PC-3 (cell line): Measurements from ENCODE around the gene GRIN2C. TPM values are rescaled to one million over a fixed set of nuclear protein-coding genes. Genes with fewer than 3 reads are reported as not detected.

ENCODE experiments used
- ATAC-seq: fragments of 200-7000 bp; cut with Tn5 transposase; 2 replicates; pipeline ENCODE4 v1.9.1; 2020; ENCODE audit warnings: mild to moderate bottlenecking, moderate library complexity
- BruUV-seq: library from RNA; stranded (reverse); fragments of 400-500 nt; replicated peaks from 2 replicates; lab custom pipeline; 2021; lab: Mats Ljungman, UMichigan
- CTCF ChIA-PET: fragments of 300-600 bp; sonication (Branson Sonifier 250); formaldehyde crosslinking; loops from one replicate; lab custom pipeline; 2022; ENCODE audit warnings: antibody characterized with exemption; lab: Charles Lee
- POLR2A ChIA-PET: fragments of 300-600 bp; sonication (Branson Sonifier 250); formaldehyde crosslinking; loops from one replicate; lab custom pipeline; 2022; ENCODE audit warnings: antibody characterized with exemption; ENCODE audit not compliant: unreplicated experiment; lab: Charles Lee
- DNase-seq: peaks from one replicate; pipeline ENCODE4 v3.0.0-alpha.2; 2015
- H2AFZ ChIP-seq: fragments of 300-600 bp; sonication (generic); 2 replicates; pipeline ENCODE4 v1.6.0; 2016; ENCODE audit warnings: antibody characterized with exemption, low read length
- H3F3A ChIP-seq: fragments of 300-600 bp; sonication (generic); one replicate; pipeline ENCODE4 v1.6.0; 2017; ENCODE audit warnings: antibody characterized with exemption, low read length, control low read depth, mild to moderate bottlenecking; ENCODE audit not compliant: unreplicated experiment
- H3K27ac ChIP-seq: fragments of 300-600 bp; sonication (generic); 2 replicates; pipeline ENCODE4 v1.5.1; 2016; ENCODE audit warnings: mild to moderate bottlenecking, low read length
- H3K27me3 ChIP-seq: fragments of 300-600 bp; sonication (generic); 2 replicates; pipeline ENCODE4 v1.6.1; 2016; ENCODE audit warnings: low read length, mixed read lengths
- H3K36me3 ChIP-seq: fragments of 300-600 bp; sonication (generic); 2 replicates; pipeline ENCODE4 v1.6.1; 2016; ENCODE audit warnings: low read depth, mixed run types, low read length, mixed read lengths
- H3K4me1 ChIP-seq: fragments of 300-600 bp; sonication (generic); 2 replicates; pipeline ENCODE4 v1.5.1; 2016; ENCODE audit warnings: low read length; ENCODE audit not compliant: insufficient read depth
- H3K4me2 ChIP-seq: fragments of 300-600 bp; sonication (generic); 2 replicates; pipeline ENCODE4 v1.6.0; 2016; ENCODE audit warnings: low read length
- H3K4me3 ChIP-seq: fragments of 300-600 bp; sonication (generic); 2 replicates; pipeline ENCODE4 v1.5.1; 2016; ENCODE audit warnings: mild to moderate bottlenecking, low read length, mixed read lengths
- H3K79me2 ChIP-seq: fragments of 300-600 bp; sonication (generic); 2 replicates; pipeline ENCODE4 v1.6.1; 2017; ENCODE audit warnings: low read length, mixed read lengths
- H3K9ac ChIP-seq: fragments of 300-600 bp; sonication (generic); 2 replicates; pipeline ENCODE4 v1.6.0; 2016; ENCODE audit warnings: mild to moderate bottlenecking, low read length
- H3K9me2 ChIP-seq: fragments of 300-600 bp; sonication (generic); replicated peaks from 2 replicates; pipeline ENCODE4 v1.6.1; 2016; ENCODE audit warnings: mixed run types, low read length, mixed read lengths
- H3K9me3 ChIP-seq: fragments of 300-600 bp; sonication (generic); 2 replicates; pipeline ENCODE4 v1.6.1; 2016; ENCODE audit warnings: low read length, mixed read lengths
- H4K20me1 ChIP-seq: fragments of 300-600 bp; sonication (generic); 2 replicates; pipeline ENCODE4 v1.6.1; 2016; ENCODE audit warnings: low read length, mixed read lengths
- EZH2 ChIP-seq: fragments of 300-600 bp; sonication (generic); IDR thresholded peaks from one replicate; pipeline ENCODE4 v1.6.1; 2017; ENCODE audit warnings: antibody characterized with exemption, mild to moderate bottlenecking, low read length; ENCODE audit not compliant: unreplicated experiment
- EZH2phosphoT487 ChIP-seq: fragments of 300-600 bp; sonication (generic); IDR thresholded peaks from 2 replicates; pipeline ENCODE4 v1.6.1; 2018; ENCODE audit warnings: mild to moderate bottlenecking, antibody characterized with exemption, low read length, borderline replicate concordance
- intact Hi-C: fragments of 100-400 bp; cut with micrococcal nuclease; formaldehyde crosslinking; loops from 2 replicates; pipeline ENCODE4 v1.9.0; 2023
- total RNA-seq: library from RNA; depleted of rRNA; stranded (reverse); fragments of >200 nt; gene quantifications from 2 replicates; pipeline ENCODE4 v1.2.3, GENCODE V29; 2014
- TF ChIP-seq, protein P1 (sequence below): fragments of 300-600 bp; sonication (generic); conservative IDR thresholded peaks from 2 replicates; pipeline ENCODE4 v1.5.1; 2017; ENCODE audit warnings: antibody characterized with exemption, low read depth, mild to moderate bottlenecking, low read length

GRIN2C gene
- total RNA-seq, 1 experiment from 2014 or later: 0.04 TPM

GRCh38 chr17:74864297-74864865, 4.7 kb upstream of the GRIN2C start:
- no peak overlapping the region for H3K9ac ChIP-seq
- H4K20me1 ChIP-seq: no peaks in the 10 kb centered on the region
- BruUV-seq: no TSS peak
- no peak overlapping the region for H3K27ac ChIP-seq
- peaks cover 27% of the 10 kb centered on the region for H3K27me3 ChIP-seq
- H3K4me3 ChIP-seq: no peak overlapping the region
- intact Hi-C loops: no loop called here
- no peaks in the 10 kb centered on the region for H3K9me2 ChIP-seq
- no peaks in the 10 kb centered on the region for H3F3A ChIP-seq
- no peak overlapping the region for H2AFZ ChIP-seq
- ATAC-seq (no peak), DNase-seq (no peak)
- CTCF ChIA-PET: interaction anchor here (1.0 kb wide), 1 partner anchor 9 kb away, joined by 3 read pairs; the partner anchor contains the start of gene FDXR
- no peaks in the 10 kb centered on the region for H3K79me2 ChIP-seq
- POLR2A ChIA-PET: no interaction called here
- TF ChIP-seq, protein P1, sequence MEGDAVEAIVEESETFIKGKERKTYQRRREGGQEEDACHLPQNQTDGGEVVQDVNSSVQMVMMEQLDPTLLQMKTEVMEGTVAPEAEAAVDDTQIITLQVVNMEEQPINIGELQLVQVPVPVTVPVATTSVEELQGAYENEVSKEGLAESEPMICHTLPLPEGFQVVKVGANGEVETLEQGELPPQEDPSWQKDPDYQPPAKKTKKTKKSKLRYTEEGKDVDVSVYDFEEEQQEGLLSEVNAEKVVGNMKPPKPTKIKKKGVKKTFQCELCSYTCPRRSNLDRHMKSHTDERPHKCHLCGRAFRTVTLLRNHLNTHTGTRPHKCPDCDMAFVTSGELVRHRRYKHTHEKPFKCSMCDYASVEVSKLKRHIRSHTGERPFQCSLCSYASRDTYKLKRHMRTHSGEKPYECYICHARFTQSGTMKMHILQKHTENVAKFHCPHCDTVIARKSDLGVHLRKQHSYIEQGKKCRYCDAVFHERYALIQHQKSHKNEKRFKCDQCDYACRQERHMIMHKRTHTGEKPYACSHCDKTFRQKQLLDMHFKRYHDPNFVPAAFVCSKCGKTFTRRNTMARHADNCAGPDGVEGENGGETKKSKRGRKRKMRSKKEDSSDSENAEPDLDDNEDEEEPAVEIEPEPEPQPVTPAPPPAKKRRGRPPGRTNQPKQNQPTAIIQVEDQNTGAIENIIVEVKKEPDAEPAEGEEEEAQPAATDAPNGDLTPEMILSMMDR: no peak
- TF ChIP-seq EZH2phosphoT487 (no peak), EZH2 (no peak)
- H3K4me2 ChIP-seq: no peak overlapping the region
- no peaks in the 10 kb centered on the region for H3K4me1 ChIP-seq
- H3K9me3 ChIP-seq: no peaks in the 10 kb centered on the region
- no peaks in the 10 kb centered on the region for H3K36me3 ChIP-seq

- no peaks in the 10 kb centered on the region for H3F3A ChIP-seq
- intact Hi-C loops: no loop called here
Observed at GRCh38 chr17:74863420-74864296, 4.0 kb upstream of the GRIN2C start.

More at GRCh38 chr17:74863420-74864296, 4.0 kb upstream of the GRIN2C start:
- ATAC-seq: no peak
- no TSS peak for BruUV-seq
- TF ChIP-seq EZH2phosphoT487 (no peak), EZH2 (no peak)
- TF ChIP-seq, protein P1: no peak
- no peak overlapping the region for H3K27ac ChIP-seq
- no peak overlapping the region for H3K9ac ChIP-seq
- H3K27me3 ChIP-seq: peaks cover 35% of the 10 kb centered on the region
- H3K4me2 ChIP-seq: no peak overlapping the region
- no peaks in the 10 kb centered on the region for H3K9me3 ChIP-seq
- ChIA-PET CTCF (interaction anchor here (0.6 to 1.0 kb wide), 2 partner anchors 10 to 21 kb away, joined by 3 read pairs; partner anchors contain the start of gene FDXR), POLR2A (interaction anchor here (1.0 kb wide), 1 partner anchor 9 kb away, joined by 3 read pairs; the partner anchor contains the start of gene FDXR)
- DNase-seq: peak; percentile 23
- H3K9me2 ChIP-seq: no peaks in the 10 kb centered on the region
- H3K79me2 ChIP-seq: no peaks in the 10 kb centered on the region
- H4K20me1 ChIP-seq: no peaks in the 10 kb centered on the region
- no peak overlapping the region for H3K4me3 ChIP-seq
- no peaks in the 10 kb centered on the region for H3K36me3 ChIP-seq
- no peaks in the 10 kb centered on the region for H3K4me1 ChIP-seq
- no peak overlapping the region for H2AFZ ChIP-seq
